HCT116 (cell line): Measurements from ENCODE around the gene CSF1R.

Experiments
- ATF3 ChIP-seq: IDR thresholded peaks from 2 replicates; pipeline ENCODE4 v1.6.1; 2012
- CTCF ChIP-seq, 3 experiments: fragments of 200-600 bp in 1 of 3; sonication (generic) in 1 of 3; IDR thresholded peaks in 2 of 3; conservative IDR thresholded peaks in 1 of 3; 2 replicates each; pipeline ENCODE4 v1.5.1; 2012 to 2017; ENCODE audit warnings: low read depth in 2 of 3, low read length in 2 of 3, antibody characterized with exemption in 1 of 3, borderline replicate concordance in 1 of 3, control low read depth in 1 of 3, mild to moderate bottlenecking in 1 of 3, mixed read lengths in 1 of 3, mixed run types in 1 of 3, moderate library complexity in 1 of 3; ENCODE audit not compliant: insufficient read depth in 1 of 3
- EZH2 ChIP-seq: fragments of 200-600 bp; sonication (generic); IDR thresholded peaks from 2 replicates; pipeline ENCODE4 v1.6.1; 2017; ENCODE audit warnings: antibody characterized with exemption, mixed run types
- EZH2phosphoT487 ChIP-seq: fragments of 200-600 bp; IDR thresholded peaks from 2 replicates; pipeline ENCODE4 v1.6.1; 2018; ENCODE audit warnings: antibody characterized with exemption, borderline replicate concordance
- POLR2A ChIP-seq: IDR thresholded peaks from 2 replicates; pipeline ENCODE4 v1.7.0; 2011; ENCODE audit warnings: borderline replicate concordance; ENCODE audit not compliant: insufficient read depth, insufficient read length; ENCODE audit errors: extremely low read depth
- POLR2AphosphoS5 ChIP-seq: IDR thresholded peaks from 2 replicates; pipeline ENCODE4 v1.6.1; 2011; ENCODE audit warnings: mild to moderate bottlenecking, low read depth, low read length, moderate library complexity
- RAD21 ChIP-seq: IDR thresholded peaks from 2 replicates; pipeline ENCODE4 v1.6.1; 2012; ENCODE audit warnings: low read depth, mild to moderate bottlenecking
- REST ChIP-seq: IDR thresholded peaks from 2 replicates; pipeline ENCODE4 v1.6.1; 2012; ENCODE audit warnings: low read depth
- SP1 ChIP-seq: IDR thresholded peaks from 2 replicates; pipeline ENCODE4 v1.6.1; 2012; ENCODE audit warnings: low read depth

- TF ChIP-seq CTCF (IDR thresholded peaks at IDR 0.05 in 2 of 3, conservative IDR thresholded peaks at IDR 0.05 in 1 of 3; ENCODE audit: borderline replicate concordance in 1 of 3, insufficient read depth in 1 of 3, low read depth in 2 of 3, low read length in 2 of 3), result no peak
- TF ChIP-seq POLR2A, result no peak
- no peak for TF ChIP-seq POLR2AphosphoS5
- TF ChIP-seq EZH2, result no peak
- TF ChIP-seq REST, result no peak
- no peak for TF ChIP-seq SP1
- TF ChIP-seq EZH2phosphoT487, result no peak
- no peak for TF ChIP-seq RAD21
- TF ChIP-seq ATF3, result no peak
Observed at GRCh38 chr5:150133581-150134197, 47.3 kb upstream of the CSF1R start.
